ENCODE results near the gene HACE1. TPM values are rescaled to one million over a fixed set of nuclear protein-coding genes. Genes with fewer than 3 reads are reported as not detected.
"Not testable (repeated sequence)": the region's sequence is repeated elsewhere in the genome, so short reads cannot be mapped to it uniquely, and the experiment has no call there.

The HACE1 gene
- total RNA-seq, 2 donors from 2014 or later: 13.5 to 16.6 TPM

- Histone ChIP-seq H3K36me3 (replicated peaks in 1 of 2; ENCODE audit: insufficient read depth in 1 of 2, low read depth in 2 of 2) (no peaks in the 10 kb centered on the region), H3K4me3 (no peak overlapping the region), H3K4me1 (no peaks in the 10 kb centered on the region), H3K9me3 (no peaks in the 10 kb centered on the region), H3K27ac (no peak overlapping the region), H3K27me3 (no peaks in the 10 kb centered on the region)
- ATAC-seq (no peak), DNase-seq (no peak)
- intact Hi-C loops (cut with DNase I): no loop called here
- TF ChIP-seq POLR2A (IDR thresholded peaks at IDR 0.05) (no peak), CTCF (IDR thresholded peaks at IDR 0.05) (no peak)
- WGBS, 2 donors: 89 to 90% methylated on average over 3 of the region's 3 CpGs
Observed at GRCh38 chr6:104809116-104809515, 50.6 kb downstream of the HACE1 start.

- ATAC-seq; intact Hi-C loops (cut with DNase I); H3K4me1 ChIP-seq; DNase-seq; H3K4me3 ChIP-seq; H3K9me3 ChIP-seq; H3K27me3 ChIP-seq; H3K27ac ChIP-seq; H3K36me3 ChIP-seq (replicated peaks in 1 of 2; ENCODE audit: insufficient read depth in 1 of 2, low read depth in 2 of 2): not testable (repeated sequence)
- 94 to 98% methylated on average over 4 of the region's 4 CpGs for WGBS, 2 donors
Observed at GRCh38 chr6:104805335-104805734, 54.4 kb downstream of the HACE1 start.

- 92 to 94% methylated on average over 3 of the region's 3 CpGs for WGBS, 2 donors
- no peak overlapping the region for H3K4me3 ChIP-seq
Observed at GRCh38 chr6:104799134-104799657, 60.5 kb downstream of the HACE1 start.

GRCh38 chr6:104796031-104796785 is 63.5 kb downstream of the HACE1 start:
- H3K27ac ChIP-seq: no peak overlapping the region
- intact Hi-C loops (cut with DNase I): no loop called here
- no peaks in the 10 kb centered on the region for H3K4me1 ChIP-seq
- no peak for TF ChIP-seq CTCF (IDR thresholded peaks at IDR 0.05)
- TF ChIP-seq POLR2A (IDR thresholded peaks at IDR 0.05): no peak
- no peaks in the 10 kb centered on the region for H3K36me3 ChIP-seq (replicated peaks in 1 of 2; ENCODE audit: insufficient read depth in 1 of 2, low read depth in 2 of 2)
- no peaks in the 10 kb centered on the region for H3K9me3 ChIP-seq
- WGBS, 2 donors: 92 to 95% methylated on average over 6 of the region's 6 CpGs
- DNase-seq: no peak
- ATAC-seq: no peak
- no peaks in the 10 kb centered on the region for H3K27me3 ChIP-seq
- no peak overlapping the region for H3K4me3 ChIP-seq

More at GRCh38 chr6:104799134-104799657, 60.5 kb downstream of the HACE1 start:
- Histone ChIP-seq H3K27me3 (no peaks in the 10 kb centered on the region), H3K36me3 (replicated peaks in 1 of 2; ENCODE audit: insufficient read depth in 1 of 2, low read depth in 2 of 2) (no peaks in the 10 kb centered on the region), H3K4me1 (no peaks in the 10 kb centered on the region), H3K27ac (no peak overlapping the region), H3K9me3 (no peaks in the 10 kb centered on the region)
- TF ChIP-seq POLR2A (IDR thresholded peaks at IDR 0.05): no peak
- no peak for TF ChIP-seq CTCF (IDR thresholded peaks at IDR 0.05)
- DNase-seq: no peak
- ATAC-seq: no peak
- intact Hi-C loops (cut with DNase I): no loop called here

GRCh38 chr6:104795363-104795762 is 64.4 kb downstream of the HACE1 start:
- ATAC-seq (peak; percentile 59), DNase-seq (no peak)
- H3K9me3 ChIP-seq: no peaks in the 10 kb centered on the region
- intact Hi-C loops (cut with DNase I): no loop called here
- H3K27ac ChIP-seq: no peak overlapping the region
- H3K27me3 ChIP-seq: no peaks in the 10 kb centered on the region
- H3K36me3 ChIP-seq (replicated peaks in 1 of 2; ENCODE audit: insufficient read depth in 1 of 2, low read depth in 2 of 2): no peaks in the 10 kb centered on the region
- H3K4me1 ChIP-seq: no peaks in the 10 kb centered on the region
- no peak for TF ChIP-seq CTCF (IDR thresholded peaks at IDR 0.05)
- TF ChIP-seq POLR2A (IDR thresholded peaks at IDR 0.05): no peak
- H3K4me3 ChIP-seq: no peak overlapping the region
- 45 to 53% methylated on average over 3 of the region's 3 CpGs for WGBS, 2 donors

Data from body of pancreas (tissue), 4 donors.